ENCODE measurements around the gene ELFN1. TPM values are rescaled to one million over a fixed set of nuclear protein-coding genes. Genes with fewer than 3 reads are reported as not detected.

Gene ELFN1
- total RNA-seq, 1 experiment from 2014 or later: 22.2 TPM

Other genes with a start within 250 kb of the ELFN1 start
- gene MICALL2, start 210.8 kb upstream of the ELFN1 start, total RNA-seq (2014; rRNA removed; shearing (Covaris generic)): 12.3 and 13.0 TPM in 2 replicates
- 96.8 and 104 TPM in 2 replicates for gene INTS1, start 165.9 kb upstream of the ELFN1 start, total RNA-seq (2014; rRNA removed; shearing (Covaris generic))
- gene MAFK, start 139.6 kb upstream of the ELFN1 start, total RNA-seq (2014; rRNA removed; shearing (Covaris generic)): 12.6 and 16.7 TPM in 2 replicates
- gene TMEM184A, start 114.1 kb upstream of the ELFN1 start, total RNA-seq (2014; rRNA removed; shearing (Covaris generic)): 0.49 and 1.8 TPM in 2 replicates
- gene PSMG3, start 100.2 kb upstream of the ELFN1 start, total RNA-seq (2014; rRNA removed; shearing (Covaris generic)): 97.4 and 104 TPM in 2 replicates